SK-N-MC (cell line): ENCODE results near the gene ATXN7.

Source experiments
- EZH2 ChIP-seq: fragments of 200-600 bp; sonication (generic); IDR thresholded peaks from one replicate; pipeline ENCODE4 v1.6.1; 2017; ENCODE audit warnings: antibody characterized with exemption
- FOXP2 ChIP-seq: optimal IDR thresholded peaks from 2 replicates; pipeline ENCODE3; 2011; ENCODE audit warnings: mild to moderate bottlenecking, moderate library complexity; ENCODE audit not compliant: insufficient read depth; ENCODE audit errors: extremely low read length, control extremely low read depth
- POLR2AphosphoS5 ChIP-seq: IDR thresholded peaks from 2 replicates; pipeline ENCODE4 v1.6.1; 2012; ENCODE audit warnings: mild to moderate bottlenecking, low read depth, low read length, borderline replicate concordance

DNA sequence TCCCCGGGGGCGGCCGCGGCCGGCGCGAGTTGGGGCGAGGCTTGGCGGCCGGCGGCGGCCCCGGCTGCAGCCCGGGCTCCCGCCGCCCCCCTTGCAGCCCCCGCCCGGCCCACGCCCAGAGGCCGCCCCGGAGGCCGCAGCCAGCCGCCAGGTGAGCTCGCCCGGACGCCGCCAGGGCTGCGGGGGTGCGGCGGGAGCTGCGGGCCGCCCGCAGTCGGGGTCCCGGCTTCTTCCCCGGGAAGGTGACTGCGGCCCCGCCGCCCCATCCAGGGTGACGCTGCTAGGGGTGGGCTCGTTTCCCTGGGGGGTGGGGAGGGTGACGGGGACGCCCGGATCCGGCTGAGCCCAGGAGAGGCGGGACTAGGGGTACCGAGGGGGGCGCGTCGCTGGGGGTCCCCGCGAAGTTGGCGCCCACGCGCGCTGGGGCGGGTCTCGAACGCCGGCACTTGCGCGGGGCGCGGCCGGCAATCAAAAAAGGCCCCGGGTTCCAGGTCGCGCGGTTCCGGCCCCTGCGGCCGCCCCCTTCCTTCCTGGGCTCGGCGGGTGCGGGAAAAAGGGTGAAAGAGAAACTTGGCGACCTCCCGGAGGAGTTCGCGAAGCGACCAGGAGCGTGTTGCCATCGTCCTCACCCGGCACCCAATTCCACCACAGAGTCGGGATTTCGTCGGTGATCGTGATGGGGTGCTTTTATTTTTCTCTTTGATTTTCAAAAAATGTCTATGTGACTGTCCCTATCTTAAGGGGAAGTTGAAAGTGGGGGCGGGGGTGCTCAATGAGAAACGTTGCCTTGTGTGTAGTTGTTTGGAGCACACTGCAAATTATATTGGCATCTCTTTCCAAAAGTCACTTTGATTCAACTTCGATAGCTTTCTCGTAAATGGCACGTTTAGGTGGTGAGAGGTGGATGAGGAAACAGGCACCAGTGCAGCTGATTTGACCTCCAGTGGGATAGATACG lies 619 bp downstream of the ATXN7 start:
- TF ChIP-seq POLR2AphosphoS5 (no peak), EZH2 (no peak), FOXP2 (no peak)
